ENCODE data around the gene GMDS.

GRCh38 chr6:1597121-1597744 lies 648.2 kb downstream of the GMDS start:
- no peak for TF ChIP-seq CTCF (conservative IDR thresholded peaks at IDR 0.05 in 1 of 2, IDR thresholded peaks at IDR 0.05 in 1 of 2; ENCODE audit: low read depth in 1 of 2, low read length in 2 of 2)
- TF ChIP-seq EZH2 (IDR thresholded peaks at IDR 0.05; ENCODE audit: low read length, missing control alignments) = no peak

Measured in fibroblast of lung (primary cell).